IgD-negative memory B cell (primary cell): ENCODE data around the gene PLEKHA1. TPM values are rescaled to one million over a fixed set of nuclear protein-coding genes. Genes with fewer than 3 reads are reported as not detected.

ENCODE experiments used
- H3K27ac Mint-ChIP-seq, 3 donors: one replicate each; pipeline ENCODE4 v1.8.0; 2020 to 2022; ENCODE audit warnings: mild to moderate bottlenecking in 3 of 3, mixed read lengths in 3 of 3, moderate library complexity in 1 of 3
- H3K27me3 Mint-ChIP-seq: one replicate; pipeline ENCODE4 v1.8.0; 2021; ENCODE audit warnings: mixed read lengths
- H3K36me3 Mint-ChIP-seq: one replicate; pipeline ENCODE4 v1.8.0; 2020; ENCODE audit warnings: mild to moderate bottlenecking, mixed read lengths
- H3K4me1 Mint-ChIP-seq, 3 donors: one replicate each; pipeline ENCODE4 v1.8.0; 2020 to 2022; ENCODE audit warnings: mixed read lengths in 3 of 3, mild to moderate bottlenecking in 1 of 3
- H3K4me3 Mint-ChIP-seq, 4 donors: one replicate each; pipeline ENCODE4 v1.8.0; 2020 to 2022; ENCODE audit warnings: mild to moderate bottlenecking in 4 of 4, mixed read lengths in 4 of 4, moderate library complexity in 3 of 4
- H3K9me3 Mint-ChIP-seq, 3 donors: one replicate each; pipeline ENCODE4 v1.8.0; 2020 to 2021; ENCODE audit warnings: mixed read lengths in 3 of 3, mild to moderate bottlenecking in 1 of 3
- polyA plus RNA-seq: library from polyadenylated mRNA; unstranded; fragments of 300-500 nt; fragmentation: Illumina TruSeq; gene quantifications from one replicate; pipeline ENCODE4 v1.2.3, GENCODE V29; 2021

The PLEKHA1 gene
- polyA plus RNA-seq, result 24.0 TPM

DNA sequence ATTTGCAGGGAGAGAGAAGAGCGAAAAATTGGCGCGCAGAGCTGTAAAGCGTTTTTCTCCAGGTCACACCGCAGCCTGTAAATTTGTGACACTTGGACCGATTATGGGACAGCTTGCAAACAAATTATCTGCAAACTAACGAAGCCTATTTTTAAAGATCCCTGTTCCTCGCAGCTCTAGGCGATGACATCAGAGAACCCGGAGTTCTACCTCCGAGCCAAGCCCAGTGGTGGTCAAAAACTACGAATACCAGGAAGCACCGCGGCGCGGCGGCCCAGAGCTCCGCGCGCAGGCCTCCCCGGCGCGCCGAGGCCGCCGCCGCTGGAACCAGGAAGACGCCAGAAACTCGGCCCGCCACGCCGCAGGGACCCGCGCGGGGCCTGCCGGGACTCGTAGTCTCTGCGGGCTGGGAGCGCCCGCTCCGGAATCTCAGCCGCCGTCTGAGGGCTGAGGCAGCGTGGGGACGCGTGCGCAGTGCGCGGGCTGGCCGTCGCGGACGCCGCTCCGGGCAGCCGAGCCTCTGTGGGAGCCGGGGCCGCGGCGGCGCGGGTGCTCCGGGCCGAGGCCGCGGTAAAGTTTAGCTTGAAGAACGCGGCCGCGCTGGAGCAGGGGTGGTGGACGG is at the start of gene PLEKHA1:
PLEKHA1 (plus strand) TSS at position 472 of the 622 bp plus-strand sequence. CDS start 18,493 bp downstream, outside the sequence.
- peak within 1 kb of the TSS; percentile 92 to 97 (median 95) for H3K4me3 Mint-ChIP-seq
- H3K27me3 Mint-ChIP-seq, result peaks cover 31% of the 10 kb centered on the region

DNA sequence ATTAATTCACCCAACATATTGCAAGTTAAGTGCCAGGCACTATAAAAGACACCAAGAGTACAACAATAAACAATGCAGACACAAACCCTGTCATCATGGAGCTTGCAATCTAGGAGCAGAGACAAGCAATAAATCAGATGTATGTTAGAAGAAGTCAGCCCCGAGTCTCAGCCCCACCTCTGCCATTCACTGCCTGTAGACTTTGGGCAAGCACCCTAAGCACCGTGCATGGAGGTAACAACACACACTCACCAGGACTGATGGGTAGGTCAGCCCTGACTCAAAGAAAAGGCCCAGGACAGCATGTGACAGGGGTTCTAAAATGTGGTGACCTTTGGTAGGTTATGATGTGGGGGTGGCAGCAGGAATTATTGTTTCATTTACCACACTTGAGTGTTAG is 49.3 kb upstream of the PLEKHA1 start:
- Mint-ChIP-seq H3K27me3 (peaks cover 8% of the 10 kb centered on the region), H3K4me1 (peaks cover 0 to 9% (median 2%) of the 10 kb centered on the region in 3 donors), H3K9me3 (peaks cover 0 to 9% (median 0%) of the 10 kb centered on the region in 3 donors), H3K4me3 (no peak overlapping the region), H3K27ac (no peak overlapping the region), H3K36me3 (peaks cover 2% of the 10 kb centered on the region)

More for the DNA sequence above, at the start of gene PLEKHA1:
- no peaks in the 10 kb centered on the region for H3K36me3 Mint-ChIP-seq
- H3K4me1 Mint-ChIP-seq, result peaks cover 8 to 20% (median 15%) of the 10 kb centered on the region in 3 donors
- H3K27ac Mint-ChIP-seq, result peak within 1 kb of the TSS; percentile 82 to 96 (median 90)
- H3K9me3 Mint-ChIP-seq, result no peaks in the 10 kb centered on the region

DNA sequence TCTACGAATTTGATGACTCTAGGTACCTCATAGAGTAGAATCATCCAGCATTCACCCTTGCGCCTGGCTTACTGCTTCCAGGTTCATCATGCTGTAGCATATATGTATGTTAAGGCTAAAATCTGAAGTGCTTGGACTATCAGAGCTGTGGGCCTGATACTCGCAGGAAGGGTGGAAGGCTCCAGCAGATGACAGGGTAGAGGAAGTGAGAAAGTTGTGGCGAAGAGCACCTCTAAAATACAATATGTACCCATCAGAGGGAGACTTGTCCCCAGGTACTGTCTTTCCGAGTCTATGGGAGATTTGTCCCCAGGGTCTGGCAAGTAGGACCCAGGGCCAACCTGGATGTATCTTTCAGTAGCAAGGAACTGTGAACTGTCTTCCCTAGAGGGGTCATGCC is 48.1 kb upstream of the PLEKHA1 start:
- H3K36me3 Mint-ChIP-seq, result peaks cover 2% of the 10 kb centered on the region
- peaks cover 8% of the 10 kb centered on the region for H3K27me3 Mint-ChIP-seq
- H3K9me3 Mint-ChIP-seq, result peaks cover 0 to 5% (median 0%) of the 10 kb centered on the region in 3 donors
- H3K4me3 Mint-ChIP-seq, result no peak overlapping the region
- peaks cover 0 to 9% (median 2%) of the 10 kb centered on the region in 3 donors for H3K4me1 Mint-ChIP-seq
- no peak overlapping the region for H3K27ac Mint-ChIP-seq

DNA sequence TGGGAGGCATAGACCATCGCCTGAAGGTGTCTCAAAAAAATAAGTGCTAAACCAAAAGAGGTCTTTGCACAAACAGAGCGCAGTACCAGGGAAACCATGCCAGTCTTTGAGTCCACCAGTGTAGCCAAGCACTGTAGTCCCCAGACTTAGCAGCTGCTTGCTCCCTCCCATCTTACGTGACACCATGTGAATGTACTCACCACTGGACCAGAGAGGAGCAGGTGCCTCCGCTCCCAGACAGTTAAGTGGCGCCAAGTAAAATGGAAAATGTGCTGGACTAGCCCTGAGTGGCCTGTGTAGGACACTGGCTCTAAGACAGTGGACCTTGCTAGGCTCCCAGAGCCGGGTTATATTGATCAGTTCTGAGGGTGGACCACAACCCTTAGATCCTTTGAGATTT is 47.7 kb upstream of the PLEKHA1 start:
- no peak overlapping the region for H3K4me3 Mint-ChIP-seq
- H3K9me3 Mint-ChIP-seq, result peaks cover 0 to 3% (median 0%) of the 10 kb centered on the region in 3 donors
- H3K4me1 Mint-ChIP-seq, result peaks cover 0 to 9% (median 2%) of the 10 kb centered on the region in 3 donors
- peaks cover 2% of the 10 kb centered on the region for H3K36me3 Mint-ChIP-seq
- no peak overlapping the region for H3K27ac Mint-ChIP-seq
- peaks cover 10% of the 10 kb centered on the region for H3K27me3 Mint-ChIP-seq

DNA sequence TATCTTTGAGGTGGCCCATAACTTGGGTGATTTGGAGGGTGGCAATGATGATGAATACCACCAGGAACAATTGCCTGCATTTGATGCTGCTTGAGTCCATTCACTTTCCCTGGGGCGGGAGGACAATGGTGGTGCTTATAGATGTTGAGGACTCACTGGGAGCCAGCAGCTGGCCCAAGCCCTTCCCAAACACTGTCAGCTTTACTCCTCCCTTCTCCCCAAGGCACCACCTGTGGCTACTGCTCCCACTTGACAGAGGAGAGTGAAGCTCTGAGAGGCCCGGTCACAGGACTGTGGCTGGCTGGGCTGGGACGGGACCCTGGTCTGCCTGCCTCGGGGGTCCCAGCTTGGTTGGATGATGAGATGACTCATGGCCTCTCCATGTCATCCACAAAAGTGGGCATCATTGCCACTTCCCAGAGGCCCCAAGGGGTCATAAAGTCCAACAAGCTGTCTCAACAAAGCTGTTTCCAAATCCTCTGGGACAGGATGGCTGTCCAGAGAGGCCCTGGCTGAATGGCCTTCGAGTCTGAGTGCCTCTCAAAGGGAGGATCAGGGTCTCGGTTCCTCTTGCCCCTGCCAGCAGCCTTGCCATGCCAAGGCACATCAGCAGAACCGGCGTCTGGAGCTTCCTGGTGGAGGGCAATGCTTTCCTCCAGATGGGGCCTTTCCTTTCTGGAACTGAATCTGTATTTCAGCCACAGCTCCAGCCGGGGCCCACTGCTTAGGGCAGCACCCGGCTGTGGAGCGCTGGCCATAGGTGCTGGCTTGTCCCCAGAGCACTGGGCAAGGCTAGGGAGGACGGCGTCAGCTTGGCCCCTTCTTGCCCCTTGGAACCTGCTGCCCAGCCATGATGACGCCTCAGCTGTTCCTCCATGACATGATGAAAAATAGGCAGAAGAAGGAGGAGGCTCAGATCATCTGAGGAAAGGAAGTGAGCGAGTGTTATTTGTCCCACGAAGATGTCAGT is 47.0 kb upstream of the PLEKHA1 start:
- Mint-ChIP-seq H3K9me3 (peaks cover 0 to 3% (median 0%) of the 10 kb centered on the region in 3 donors), H3K27me3 (peaks cover 14% of the 10 kb centered on the region), H3K4me1 (peaks cover 0 to 9% (median 2%) of the 10 kb centered on the region in 3 donors)

DNA sequence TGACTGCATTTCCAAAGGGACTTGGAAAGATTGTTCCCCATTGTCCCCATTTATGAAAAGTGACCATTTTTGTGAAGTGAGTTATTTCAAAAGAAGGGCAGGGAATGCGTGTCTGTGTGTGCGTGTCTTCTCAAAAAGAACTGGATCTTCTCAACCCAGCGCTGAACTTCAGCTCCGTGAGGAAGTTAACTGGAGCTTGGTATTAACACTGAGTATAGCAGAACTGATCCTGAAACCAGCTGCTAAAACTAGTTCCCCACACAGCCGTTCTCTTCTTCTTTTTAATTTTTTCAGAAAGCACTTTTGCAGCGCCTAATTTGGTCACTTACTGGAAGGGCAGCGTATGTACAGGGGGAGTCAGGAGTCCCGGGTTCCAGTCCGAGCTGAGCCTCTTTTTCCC is 45.8 kb upstream of the PLEKHA1 start:
- Mint-ChIP-seq H3K27ac (no peak overlapping the region), H3K36me3 (peaks cover 2% of the 10 kb centered on the region), H3K9me3 (peaks cover 0 to 3% (median 0%) of the 10 kb centered on the region in 3 donors), H3K27me3 (peaks cover 12% of the 10 kb centered on the region), H3K4me1 (peaks cover 0 to 9% (median 2%) of the 10 kb centered on the region in 3 donors), H3K4me3 (no peak overlapping the region)

More for the DNA sequence above, 47.0 kb upstream of the PLEKHA1 start:
- no peak overlapping the region for H3K27ac Mint-ChIP-seq
- no peak overlapping the region for H3K4me3 Mint-ChIP-seq
- H3K36me3 Mint-ChIP-seq, result peaks cover 2% of the 10 kb centered on the region

DNA sequence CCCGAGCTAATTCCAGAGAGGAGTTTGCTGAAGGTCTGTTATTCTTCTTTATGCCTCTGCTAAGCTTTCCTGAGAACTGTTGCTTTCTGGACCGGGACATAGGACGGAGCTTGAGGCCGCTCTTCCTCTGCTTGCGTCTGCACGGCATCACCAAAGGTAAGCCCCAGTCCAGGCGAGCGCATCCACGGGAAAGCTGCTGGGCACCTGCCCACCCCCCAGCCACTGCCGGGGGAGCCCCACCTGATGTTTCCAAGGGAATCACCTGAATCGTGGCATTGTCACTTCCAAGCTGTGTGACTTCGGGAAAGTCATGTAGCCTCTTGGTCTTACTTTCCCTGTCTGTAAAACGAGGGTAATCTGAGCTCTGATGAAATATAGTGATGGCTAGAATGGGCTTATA is 45.1 kb upstream of the PLEKHA1 start:
- peaks cover 0 to 3% (median 0%) of the 10 kb centered on the region in 3 donors for H3K9me3 Mint-ChIP-seq
- H3K27ac Mint-ChIP-seq, result no peak overlapping the region
- peaks cover 10% of the 10 kb centered on the region for H3K27me3 Mint-ChIP-seq
- H3K36me3 Mint-ChIP-seq, result peaks cover 2% of the 10 kb centered on the region
- H3K4me3 Mint-ChIP-seq, result no peak overlapping the region
- H3K4me1 Mint-ChIP-seq, result peaks cover 0 to 9% (median 2%) of the 10 kb centered on the region in 3 donors

DNA sequence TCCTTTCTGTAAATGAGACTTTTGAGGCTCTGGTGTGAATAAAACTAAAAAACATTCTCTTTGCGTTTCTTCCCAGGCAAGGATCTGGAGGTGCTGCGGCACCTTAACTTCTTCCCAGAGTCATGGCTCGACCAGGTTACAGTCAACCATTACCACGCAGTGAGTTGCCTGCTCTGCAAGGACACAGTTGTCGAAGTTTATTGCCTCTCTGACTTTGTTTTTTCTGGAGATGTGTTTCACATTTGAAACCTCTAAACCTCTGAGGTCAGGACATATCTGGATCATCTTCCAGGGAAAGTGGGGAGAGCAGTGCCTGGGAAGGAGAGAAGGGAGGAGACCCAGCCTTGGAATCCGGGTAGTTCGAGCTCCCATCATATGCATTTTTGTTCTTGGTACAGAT is 43.4 kb upstream of the PLEKHA1 start:
- Mint-ChIP-seq H3K4me3 (no peak overlapping the region), H3K36me3 (no peaks in the 10 kb centered on the region), H3K9me3 (peaks cover 0 to 3% (median 0%) of the 10 kb centered on the region in 3 donors), H3K27me3 (peaks cover 16% of the 10 kb centered on the region), H3K4me1 (peaks cover 0 to 9% (median 2%) of the 10 kb centered on the region in 3 donors), H3K27ac (no peak overlapping the region)

DNA sequence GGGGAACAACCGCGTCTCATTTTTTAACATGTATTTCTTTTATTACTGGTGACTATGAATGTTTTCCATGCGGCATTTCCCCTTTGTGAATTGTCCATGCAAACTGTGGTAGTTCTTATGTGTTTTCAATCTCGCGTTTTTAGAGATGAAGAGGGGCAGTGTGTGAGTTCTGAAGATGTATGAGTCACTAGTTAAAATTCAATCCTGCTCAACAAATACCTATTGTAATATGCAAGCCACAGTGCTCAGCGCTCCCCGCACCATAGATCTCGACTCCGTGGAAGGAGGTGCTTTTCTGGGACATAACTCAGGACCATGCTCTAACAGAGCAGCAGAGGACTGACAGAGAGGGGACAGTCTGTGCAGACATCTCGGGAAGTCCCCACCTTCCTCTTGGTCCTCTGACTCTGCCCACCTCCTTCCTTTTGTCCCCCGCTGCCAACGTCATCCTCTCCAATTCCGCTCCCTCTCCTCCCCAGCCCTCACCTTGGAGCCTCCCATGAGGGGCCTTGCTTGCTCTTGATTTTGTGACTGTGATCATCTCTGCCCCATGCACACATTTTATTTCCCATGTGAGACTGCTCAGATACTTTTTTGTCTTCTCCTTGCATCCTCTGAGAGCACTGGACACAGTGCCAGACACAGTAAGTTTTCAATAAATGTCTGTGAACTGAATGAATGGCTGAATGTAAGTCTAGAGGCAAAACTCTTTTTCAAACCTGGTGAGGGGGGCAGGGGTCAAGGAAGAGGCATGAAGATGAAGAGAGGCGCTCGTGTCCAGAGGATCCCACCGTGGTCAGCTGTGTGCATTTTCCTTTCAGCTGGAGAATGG is 42.7 kb upstream of the PLEKHA1 start:
- Mint-ChIP-seq H3K27me3 (peaks cover 15% of the 10 kb centered on the region), H3K36me3 (no peaks in the 10 kb centered on the region), H3K4me1 (peaks cover 0 to 3% (median 2%) of the 10 kb centered on the region in 3 donors), H3K9me3 (no peaks in the 10 kb centered on the region), H3K27ac (peak overlapping the region in 1 of 3 donors; percentile 65), H3K4me3 (no peak overlapping the region)

DNA sequence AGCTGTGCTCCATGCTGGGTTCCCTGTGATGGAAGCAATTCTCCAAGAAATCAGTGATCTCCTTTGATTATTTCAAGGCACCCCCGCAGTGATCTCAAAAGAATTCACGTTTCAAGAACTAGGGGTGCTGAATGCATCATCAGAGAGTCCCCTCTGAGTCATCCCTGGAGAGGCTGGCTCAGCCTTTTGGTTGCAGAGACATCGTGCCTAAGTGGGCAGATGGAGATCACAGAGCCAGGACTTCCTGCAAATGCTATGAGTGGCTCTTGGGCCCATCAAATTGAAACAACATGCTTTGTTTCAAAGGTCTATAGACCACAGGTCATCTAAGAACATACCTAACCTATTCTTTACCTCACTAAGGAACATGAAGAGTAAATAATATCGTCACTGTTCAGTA is 41.5 kb upstream of the PLEKHA1 start:
- Mint-ChIP-seq H3K4me1 (peaks cover 0 to 2% (median 0%) of the 10 kb centered on the region in 3 donors), H3K27ac (no peak overlapping the region), H3K27me3 (peaks cover 17% of the 10 kb centered on the region), H3K9me3 (no peaks in the 10 kb centered on the region), H3K36me3 (no peaks in the 10 kb centered on the region), H3K4me3 (no peak overlapping the region)

DNA sequence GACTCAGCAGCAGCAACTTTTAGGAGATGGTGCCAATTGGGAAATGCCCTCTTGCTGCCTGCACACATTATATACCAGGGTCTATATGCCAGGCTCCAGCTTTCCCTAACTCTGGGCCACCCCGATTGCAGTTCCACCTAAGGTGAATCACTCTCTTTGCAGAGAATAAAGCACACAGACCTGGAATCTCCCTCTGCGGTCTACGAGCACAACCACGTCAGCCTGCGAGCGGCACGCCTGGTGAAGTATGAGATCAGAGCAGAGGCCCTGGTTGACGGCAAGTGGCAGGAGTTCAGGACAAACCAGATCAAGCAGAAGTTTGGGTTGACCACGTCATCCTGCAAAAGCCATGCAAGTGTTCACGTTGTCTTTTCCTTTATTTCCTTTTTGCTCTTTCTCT is 38.2 kb upstream of the PLEKHA1 start:
- H3K27ac Mint-ChIP-seq, result no peak overlapping the region
- no peaks in the 10 kb centered on the region for H3K9me3 Mint-ChIP-seq
- no peaks in the 10 kb centered on the region for H3K36me3 Mint-ChIP-seq
- no peak overlapping the region for H3K4me3 Mint-ChIP-seq
- H3K4me1 Mint-ChIP-seq, result no peaks in the 10 kb centered on the region
- H3K27me3 Mint-ChIP-seq, result peaks cover 23% of the 10 kb centered on the region

DNA sequence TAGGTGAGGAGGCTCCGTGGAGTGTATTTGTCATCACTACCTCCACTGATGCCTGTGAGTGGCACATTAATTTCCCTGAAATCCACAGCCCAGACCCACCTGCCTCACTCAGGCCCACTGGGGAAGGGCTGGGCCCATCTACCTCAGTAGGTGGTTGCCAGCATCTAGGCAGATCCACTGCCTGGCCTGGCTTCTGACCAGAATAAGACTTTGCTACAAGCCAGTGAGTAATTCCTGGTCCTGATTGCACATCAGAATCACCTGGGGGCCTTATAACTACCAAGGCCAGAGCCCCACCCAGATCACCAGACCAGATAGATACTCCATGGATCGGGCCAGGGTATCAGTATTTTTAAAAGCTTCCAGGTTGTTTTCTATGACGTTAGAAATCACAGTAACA is 37.5 kb upstream of the PLEKHA1 start:
- Mint-ChIP-seq H3K9me3 (no peaks in the 10 kb centered on the region), H3K36me3 (no peaks in the 10 kb centered on the region), H3K27me3 (peaks cover 20% of the 10 kb centered on the region), H3K4me1 (no peaks in the 10 kb centered on the region), H3K27ac (no peak overlapping the region), H3K4me3 (no peak overlapping the region)

DNA sequence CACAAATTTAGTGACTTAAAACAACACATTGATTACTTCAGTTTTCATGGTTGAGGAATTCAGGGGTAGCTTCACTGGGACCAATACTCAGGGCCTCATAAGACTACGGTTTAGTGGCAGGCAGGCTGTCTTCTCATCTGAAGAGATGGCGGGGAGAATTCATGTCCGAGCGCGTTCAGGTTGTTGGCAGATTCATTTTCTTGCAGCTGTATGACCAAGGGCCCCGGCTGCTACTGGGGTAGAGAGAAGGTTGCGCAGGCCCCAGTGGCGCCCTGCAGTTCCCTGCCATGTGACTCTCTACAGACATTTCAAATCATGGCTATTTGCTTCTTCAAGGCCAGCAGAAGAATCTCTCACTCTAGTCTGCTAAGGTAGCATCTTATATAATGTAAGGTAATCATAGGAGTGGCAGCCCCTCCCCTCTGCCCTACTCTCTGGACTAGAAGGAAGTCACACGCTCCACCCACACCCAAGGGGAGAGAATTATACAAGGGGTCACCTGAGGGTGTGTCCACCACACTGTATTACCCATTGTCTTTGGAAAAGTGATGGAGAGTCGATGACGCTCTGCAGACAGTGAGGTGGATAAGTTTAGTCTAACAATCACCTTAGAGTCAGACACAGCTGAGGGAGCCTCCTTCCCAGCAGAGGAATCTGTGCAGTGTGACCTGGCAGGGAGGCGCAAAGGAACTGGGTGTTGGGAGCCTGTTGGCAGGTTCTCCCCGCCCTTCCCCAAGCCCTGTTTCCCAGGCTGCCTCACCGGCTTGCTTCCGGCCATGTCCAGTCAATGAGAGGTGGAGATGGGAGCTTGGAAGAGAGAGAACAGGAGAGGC is 35.7 kb upstream of the PLEKHA1 start:
- Mint-ChIP-seq H3K9me3 (no peaks in the 10 kb centered on the region), H3K27ac (no peak overlapping the region), H3K4me1 (peaks cover 0 to 4% (median 4%) of the 10 kb centered on the region in 3 donors), H3K36me3 (no peaks in the 10 kb centered on the region), H3K27me3 (peaks cover 19% of the 10 kb centered on the region), H3K4me3 (no peak overlapping the region)
